Kidney (tissue), 14 donors: ENCODE data around the gene ELOB. TPM values are rescaled to one million over a fixed set of nuclear protein-coding genes. Genes with fewer than 3 reads are reported as not detected.

Experiments
- DNase-seq, 5 donors: peaks; one replicate each; pipeline ENCODE4 v3.0.0-alpha.2; 2013 to 2020
- FAIRE-seq: peaks from 2 replicates; lab custom pipeline; 2012; peaks lifted over from hg19 to GRCh38; lab: Jason Lieb, UNC
- H3K27ac ChIP-seq, 2 donors: one replicate each; pipeline ENCODE4 v1.7.0; 2013; ENCODE audit warnings: low read depth in 2 of 2, low read length in 2 of 2, inconsistent platforms in 1 of 2
- H3K27me3 ChIP-seq: one replicate; pipeline ENCODE4 v1.7.1; 2013; ENCODE audit warnings: low read length, inconsistent platforms; ENCODE audit not compliant: control insufficient read depth, insufficient read depth
- H3K36me3 ChIP-seq, 3 donors: one replicate each; pipeline versions ENCODE4 v1.7.0 to v1.7.1; 2013; ENCODE audit warnings: low read length in 3 of 3, control low read depth in 1 of 3, inconsistent platforms in 1 of 3; ENCODE audit not compliant: insufficient read depth in 3 of 3, control insufficient read depth in 2 of 3
- H3K4me1 ChIP-seq, 3 donors: one replicate each; pipeline versions ENCODE4 v1.7.0 to v1.7.1; 2013; ENCODE audit warnings: low read length in 3 of 3, inconsistent platforms in 1 of 3, low read depth in 1 of 3; ENCODE audit not compliant: control insufficient read depth in 2 of 3, insufficient read depth in 2 of 3
- H3K4me3 ChIP-seq, 3 donors: one replicate each; pipeline versions ENCODE4 v1.7.0 to v1.8.1; 2013; ENCODE audit warnings: low read length in 3 of 3, control low read depth in 1 of 3, inconsistent platforms in 1 of 3
- H3K9ac ChIP-seq, 3 donors: one replicate each; pipeline versions ENCODE4 v1.7.0 to v1.7.1; 2013; ENCODE audit warnings: low read length in 3 of 3, control low read depth in 1 of 3, inconsistent platforms in 1 of 3
- H3K9me3 ChIP-seq, 3 donors: one replicate each; pipeline versions ENCODE4 v1.7.0 to v1.7.1; 2013; ENCODE audit warnings: low read length in 3 of 3, control low read depth in 1 of 3, inconsistent platforms in 1 of 3; ENCODE audit not compliant: control insufficient read depth in 2 of 3, insufficient read depth in 1 of 3
- CTCF ChIP-seq: IDR thresholded peaks from 3 replicates; pipeline ENCODE4 v1.5.1; 2012; ENCODE audit warnings: mild to moderate bottlenecking, moderate library complexity, borderline replicate concordance; ENCODE audit not compliant: insufficient read depth; ENCODE audit errors: extremely low read depth
- intact Hi-C: fragments of 100-400 bp; cut with DNase I; formaldehyde crosslinking; loops from one replicate; pipeline ENCODE4 v1.11.1; 2022
- polyA plus RNA-seq: library from polyadenylated mRNA; stranded (reverse); fragments of 350-450 nt; fragmentation: Illumina TruSeq; extraction: RNeasy Lipid Tissue Mini Kit (QIAGEN cat#74804); gene quantifications from one replicate; pipeline ENCODE4 v1.2.3, GENCODE V29; 2014; ENCODE audit warnings: low read depth, low replicate concordance; ENCODE audit not compliant: insufficient read depth
- total RNA-seq: library from RNA; stranded (reverse); fragmentation: NEBNext Ultra II Directional; extraction: Animal tissue kit (Norgen Biotek cat#: 25700); gene quantifications from one replicate; pipeline ENCODE4 v1.2.1, GENCODE V29; 2021
- donor health status: control.
- donor health status: control.
- donor health status: control.
- donor health status: control.
- donor health status: control.
- donor health status: DM: yes; HTN: yes; CAD: no.
- donor health status: Normal renal cell carcinoma (clear cell type).

ELOB gene
- total and polyA plus RNA-seq, 2 donors from 2014 or later, result 226 to 836 TPM

- no peaks in the 10 kb centered on the region for H3K9me3 ChIP-seq
- intact Hi-C loops, result no loop called here
- TF ChIP-seq CTCF, result no peak
- FAIRE-seq (no peak), DNase-seq (peak; percentile 67 to 84 (median 79))
- peaks cover 0 to 12% (median 6%) of the 10 kb centered on the region in 3 donors for H3K36me3 ChIP-seq
- no peaks in the 10 kb centered on the region for H3K27me3 ChIP-seq
- H3K4me3 ChIP-seq, result peak overlapping the region; percentile 68 to 95 (median 89)
- peak overlapping the region; percentile 100 for H3K27ac ChIP-seq
- H3K9ac ChIP-seq, result peak overlapping the region; percentile 78 to 99 (median 98)
- H3K4me1 ChIP-seq, result peaks cover 0 to 23% (median 7%) of the 10 kb centered on the region in 3 donors
Measured at GRCh38 chr16:2777903-2778629, 986 bp upstream of the ELOB start.

- Histone ChIP-seq H3K9me3 (no peaks in the 10 kb centered on the region), H3K27ac (peak overlapping the region in 1 of 2 donors; percentile 27), H3K36me3 (peaks cover 0 to 15% (median 6%) of the 10 kb centered on the region in 3 donors), H3K4me1 (peaks cover 0 to 23% (median 7%) of the 10 kb centered on the region in 3 donors), H3K27me3 (no peaks in the 10 kb centered on the region), H3K9ac (peak overlapping the region; percentile 27 to 80 (median 68)), H3K4me3 (peak overlapping the region; percentile 78 to 86 (median 86))
- no peak for FAIRE-seq
- no peak for TF ChIP-seq CTCF
- DNase-seq, result peak in 2 of 5 donors; percentile 67 to 84
- intact Hi-C loops, result no loop called here
Measured at GRCh38 chr16:2776500-2777139, 460 bp downstream of the ELOB start.

GRCh38 chr16:2775765-2776499 lies 1.1 kb downstream of the ELOB start:
- intact Hi-C loops, result no loop called here
- H3K27ac ChIP-seq, result no peak overlapping the region
- DNase-seq (peak in 1 of 5 donors; percentile 18), FAIRE-seq (no peak)
- peak overlapping the region; percentile 78 to 86 (median 86) for H3K4me3 ChIP-seq
- no peaks in the 10 kb centered on the region for H3K9me3 ChIP-seq
- H3K36me3 ChIP-seq, result peaks cover 0 to 17% (median 9%) of the 10 kb centered on the region in 3 donors
- H3K4me1 ChIP-seq, result peaks cover 0 to 23% (median 7%) of the 10 kb centered on the region in 3 donors
- no peaks in the 10 kb centered on the region for H3K27me3 ChIP-seq
- TF ChIP-seq CTCF, result no peak
- H3K9ac ChIP-seq, result peak overlapping the region; percentile 27 to 80 (median 68)
